Epithelial cell of prostate (primary cell): ENCODE results near the gene CKAP4.

Source experiments
- DNase-seq: peaks from one replicate; pipeline ENCODE4 v3.0.0-alpha.2; 2011; ENCODE audit warnings: low read depth, low spot score
- H3K27ac ChIP-seq: fragments of 450-650 bp; 2 replicates; pipeline ENCODE4 v1.5.1; 2017; ENCODE audit warnings: mild to moderate bottlenecking

The CKAP4 gene, protein sequence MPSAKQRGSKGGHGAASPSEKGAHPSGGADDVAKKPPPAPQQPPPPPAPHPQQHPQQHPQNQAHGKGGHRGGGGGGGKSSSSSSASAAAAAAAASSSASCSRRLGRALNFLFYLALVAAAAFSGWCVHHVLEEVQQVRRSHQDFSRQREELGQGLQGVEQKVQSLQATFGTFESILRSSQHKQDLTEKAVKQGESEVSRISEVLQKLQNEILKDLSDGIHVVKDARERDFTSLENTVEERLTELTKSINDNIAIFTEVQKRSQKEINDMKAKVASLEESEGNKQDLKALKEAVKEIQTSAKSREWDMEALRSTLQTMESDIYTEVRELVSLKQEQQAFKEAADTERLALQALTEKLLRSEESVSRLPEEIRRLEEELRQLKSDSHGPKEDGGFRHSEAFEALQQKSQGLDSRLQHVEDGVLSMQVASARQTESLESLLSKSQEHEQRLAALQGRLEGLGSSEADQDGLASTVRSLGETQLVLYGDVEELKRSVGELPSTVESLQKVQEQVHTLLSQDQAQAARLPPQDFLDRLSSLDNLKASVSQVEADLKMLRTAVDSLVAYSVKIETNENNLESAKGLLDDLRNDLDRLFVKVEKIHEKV

DNA sequence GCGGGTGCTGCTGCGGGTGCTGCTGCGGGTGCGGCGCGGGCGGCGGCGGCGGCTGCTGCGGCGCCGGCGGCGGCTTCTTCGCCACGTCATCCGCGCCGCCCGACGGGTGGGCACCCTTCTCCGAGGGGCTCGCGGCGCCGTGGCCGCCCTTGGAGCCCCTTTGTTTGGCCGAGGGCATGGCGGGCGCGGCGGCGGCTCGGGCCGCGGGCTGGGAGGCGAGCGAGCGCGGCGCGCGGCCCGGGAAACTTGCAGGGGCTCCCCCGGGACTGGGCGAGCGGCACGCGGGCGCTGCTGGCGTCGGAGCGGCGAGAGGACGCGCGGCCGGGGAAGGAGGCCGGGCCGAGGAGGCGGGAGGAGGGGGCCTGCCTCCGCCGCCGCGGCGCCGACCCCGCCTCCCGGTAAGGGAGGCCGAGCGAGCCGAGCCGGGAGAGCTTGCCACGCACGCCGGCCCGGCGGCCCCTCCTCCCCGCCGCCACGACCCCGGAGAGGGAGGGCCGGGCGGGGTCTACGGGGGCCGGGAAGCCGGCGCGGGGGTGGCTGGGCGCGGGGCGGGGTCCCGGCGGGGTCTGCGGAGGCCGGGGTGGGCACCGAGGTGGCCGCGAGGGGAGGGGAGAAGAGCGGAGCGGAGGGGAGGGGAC lies at the start of gene CKAP4:
CKAP4 (minus strand) TSS at position 347 of the 638 bp plus-strand sequence; CDS start at position 178, 169 bp downstream.
- peak within 1 kb of the TSS; percentile 95 for H3K27ac ChIP-seq
- DNase-seq = no peak

DNA sequence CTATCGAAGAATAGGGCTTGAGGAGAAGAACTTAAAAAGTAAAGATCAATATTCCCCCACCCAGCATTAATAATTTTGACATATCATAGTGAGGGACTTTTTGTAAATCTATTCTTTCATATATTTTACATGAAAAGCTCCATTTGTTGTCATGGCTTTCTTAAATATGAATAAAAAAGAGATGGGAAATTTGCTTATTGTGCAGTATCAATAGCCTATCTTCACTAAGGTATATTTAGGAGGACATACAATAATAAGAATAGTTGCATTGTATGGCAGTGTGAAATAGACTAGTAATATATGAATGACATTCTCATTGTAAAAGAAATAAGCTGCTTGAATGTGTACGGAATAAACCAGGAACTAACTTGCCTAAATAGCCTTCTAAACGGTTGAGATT lies 49.3 kb upstream of the CKAP4 start:
- peak overlapping the region; percentile 72 for H3K27ac ChIP-seq
- DNase-seq = no peak

DNA sequence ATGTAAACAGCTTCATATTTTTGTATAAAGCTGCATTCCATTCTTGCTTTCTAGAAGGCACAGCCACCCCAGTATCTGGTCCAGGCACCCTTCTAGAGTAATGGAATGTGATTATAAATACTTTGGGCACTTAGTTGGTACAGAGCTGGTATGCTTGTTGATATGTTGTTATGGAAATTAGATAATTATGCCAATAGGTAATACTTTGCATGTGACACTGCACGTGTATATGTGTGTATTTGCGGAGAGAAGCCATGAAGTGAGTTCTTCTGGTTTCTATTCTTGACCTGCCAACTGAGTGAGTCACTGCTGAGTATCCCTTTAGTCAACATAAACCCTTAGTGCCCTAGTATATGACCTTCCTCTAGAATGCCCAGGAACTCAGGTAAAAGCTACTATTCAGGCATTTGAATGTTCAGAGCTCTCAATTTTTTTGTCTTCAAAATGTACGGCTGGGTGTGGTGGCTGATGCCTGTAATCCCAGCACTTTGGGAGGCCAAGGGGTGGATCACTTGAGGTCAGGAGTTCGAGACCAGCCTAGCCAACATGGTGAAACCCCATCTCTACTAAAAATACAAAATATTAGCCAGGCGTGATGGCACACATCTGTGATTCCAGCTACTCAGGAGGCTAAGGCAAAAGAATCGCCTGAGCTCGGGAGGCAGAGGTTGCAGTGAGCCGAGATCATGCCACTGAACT lies 48.5 kb upstream of the CKAP4 start:
- DNase-seq = peak; percentile 87
- peak overlapping the region; percentile 72 for H3K27ac ChIP-seq

DNA sequence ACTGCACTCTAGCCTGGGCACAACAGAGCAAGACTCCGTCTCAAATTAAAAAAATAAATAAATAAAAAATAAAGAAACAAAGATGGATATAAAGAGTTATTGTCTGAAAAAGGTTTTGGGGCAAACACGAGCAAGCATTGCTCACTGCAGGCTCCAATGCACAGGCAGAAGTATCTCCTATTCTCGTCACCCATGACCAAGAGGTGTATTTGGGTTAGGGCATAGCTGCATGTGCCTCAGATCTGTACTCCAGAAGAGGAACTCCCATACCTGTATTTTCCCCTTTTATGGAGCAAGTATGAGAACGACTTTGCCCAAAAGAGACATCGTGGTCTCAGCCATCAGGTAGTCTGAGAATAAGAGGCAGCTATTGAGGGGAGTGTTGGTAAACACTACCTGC lies 44.5 kb upstream of the CKAP4 start:
- no peak overlapping the region for H3K27ac ChIP-seq
- DNase-seq = no peak

DNA sequence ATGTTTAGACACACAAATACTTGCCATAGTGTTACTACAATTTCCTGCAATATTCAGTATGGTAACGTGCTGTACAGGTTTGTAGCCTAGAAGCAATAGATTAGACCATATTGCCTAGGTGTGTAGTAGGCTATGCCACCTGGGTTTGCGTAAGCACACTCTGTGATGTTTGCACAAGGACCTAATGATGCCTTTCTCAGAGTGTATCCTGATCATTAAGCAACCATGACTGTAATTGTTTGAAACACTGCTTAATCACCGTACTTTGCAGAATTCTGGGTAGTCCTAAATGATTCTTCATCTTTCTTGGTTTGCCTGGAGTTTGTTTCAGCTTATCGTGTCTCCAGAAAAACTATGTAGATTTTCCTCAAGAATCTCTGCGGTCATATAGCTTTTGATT lies 43.5 kb upstream of the CKAP4 start:
- peak overlapping the region; percentile 19 for H3K27ac ChIP-seq
- DNase-seq = no peak

DNA sequence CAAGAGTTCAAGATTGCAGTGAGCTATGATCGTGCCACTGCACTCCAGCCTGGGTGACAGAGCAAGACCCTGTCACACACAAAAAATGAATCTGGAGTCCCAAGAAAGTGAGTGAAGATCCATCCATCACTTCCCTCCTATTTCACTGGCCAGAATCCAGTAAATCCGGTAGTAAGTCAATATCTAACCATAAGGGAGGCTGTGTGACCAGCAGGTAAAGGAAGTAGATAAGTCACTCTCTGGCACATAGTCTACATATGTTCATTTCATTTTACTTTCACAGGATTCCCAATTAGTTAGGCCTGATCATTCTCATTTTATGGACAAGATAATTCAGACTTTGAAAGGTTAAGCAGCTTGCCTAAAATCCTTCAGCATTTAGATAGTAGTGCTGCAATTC lies 42.8 kb upstream of the CKAP4 start:
- peak overlapping the region; percentile 19 for H3K27ac ChIP-seq
- no peak for DNase-seq

DNA sequence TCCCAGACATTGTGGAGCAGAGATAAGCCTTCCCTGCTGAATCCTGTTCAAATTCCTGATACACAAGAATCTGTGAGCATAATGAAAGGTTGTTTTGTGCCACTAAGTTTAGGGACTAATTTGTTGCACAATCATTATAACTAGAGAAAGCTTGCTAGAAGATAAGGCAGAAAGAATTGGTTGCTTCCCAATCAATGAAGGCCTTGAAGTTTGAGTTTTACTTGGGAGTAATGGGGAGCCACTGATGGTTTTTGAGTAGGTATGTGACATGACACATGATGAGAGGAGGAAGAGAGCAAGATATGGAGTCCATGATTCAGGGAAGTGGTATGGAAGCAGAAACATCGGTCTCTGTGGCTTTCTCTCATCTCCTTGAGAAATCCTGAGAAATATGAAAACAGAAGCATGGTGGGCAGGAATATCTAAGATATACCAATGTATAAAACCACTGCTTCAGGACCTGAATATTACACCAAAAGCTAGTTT lies 41.4 kb upstream of the CKAP4 start:
- peak overlapping the region; percentile 99 for H3K27ac ChIP-seq
- no peak for DNase-seq

DNA sequence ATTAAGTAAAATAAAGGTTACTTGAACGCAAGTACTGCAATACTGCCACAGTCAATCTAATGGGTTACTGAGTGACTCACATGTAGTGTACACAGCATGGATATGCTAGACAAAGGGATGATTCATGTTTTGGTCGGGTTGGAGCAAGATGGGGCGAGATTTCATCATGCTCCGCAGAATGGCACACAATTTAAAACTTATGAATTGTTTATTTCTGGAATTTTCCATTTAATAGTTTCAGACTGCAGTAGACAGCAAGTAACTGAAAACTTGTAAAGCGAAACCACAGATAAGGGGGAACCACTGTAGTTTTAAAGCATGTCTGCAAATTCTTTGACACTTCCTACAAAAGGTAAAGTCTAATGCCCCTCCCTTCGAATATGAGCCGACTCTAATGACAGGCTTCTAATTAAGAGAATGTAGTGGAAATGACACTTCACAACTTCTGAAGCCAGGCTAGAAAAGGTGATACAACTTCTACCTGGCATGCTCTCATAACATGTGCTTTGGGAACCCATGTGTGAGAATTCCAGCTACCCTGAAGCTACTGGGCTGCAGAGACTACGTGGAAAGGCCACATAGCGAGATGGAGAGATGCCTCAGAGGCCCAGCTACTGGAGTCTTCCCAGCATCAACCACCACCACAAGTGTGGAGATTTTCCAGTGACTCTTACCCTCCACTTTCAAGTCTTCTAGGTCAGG lies 40.8 kb upstream of the CKAP4 start:
- peak overlapping the region; percentile 99 for H3K27ac ChIP-seq
- DNase-seq = peak; percentile 88

DNA sequence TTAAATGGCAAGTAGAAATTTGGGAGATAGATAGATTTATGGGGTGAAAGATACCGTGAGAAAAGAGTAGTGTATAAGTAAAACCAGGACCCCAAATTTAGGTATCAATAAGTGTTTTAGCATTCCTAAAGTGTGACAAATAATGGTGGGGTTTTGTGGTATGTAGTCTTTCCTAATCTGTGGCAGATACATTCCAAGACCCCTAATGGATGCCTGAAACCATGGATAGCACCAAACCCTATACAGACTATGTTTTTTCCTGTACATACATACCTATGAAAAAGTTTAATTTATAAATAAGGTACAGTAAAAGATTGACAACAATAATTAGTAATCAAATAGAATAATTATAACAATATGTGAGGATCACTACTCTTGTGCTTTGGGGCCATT lies 40.3 kb upstream of the CKAP4 start:
- H3K27ac ChIP-seq = peak overlapping the region; percentile 99
- no peak for DNase-seq

DNA sequence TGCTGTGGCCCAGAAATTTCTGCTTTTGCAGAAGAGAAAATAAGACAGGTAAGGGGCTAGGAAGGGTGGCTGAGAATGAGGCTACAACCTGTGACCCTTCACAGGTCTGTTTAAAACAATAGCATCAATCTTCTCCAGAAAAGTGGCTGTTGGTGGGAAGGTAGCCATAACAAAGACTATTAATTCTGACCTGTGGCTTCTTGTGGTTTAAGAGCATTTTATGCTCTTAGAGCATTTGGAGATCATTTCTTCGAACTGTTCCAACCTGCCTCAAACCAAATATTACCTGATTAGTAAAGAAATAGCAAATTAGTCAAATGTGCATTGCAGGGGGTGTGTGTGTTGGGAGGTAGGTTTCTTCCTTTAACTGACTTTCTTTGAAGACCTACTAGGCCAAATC lies 39.5 kb upstream of the CKAP4 start:
- DNase-seq = no peak
- peak overlapping the region; percentile 99 for H3K27ac ChIP-seq

DNA sequence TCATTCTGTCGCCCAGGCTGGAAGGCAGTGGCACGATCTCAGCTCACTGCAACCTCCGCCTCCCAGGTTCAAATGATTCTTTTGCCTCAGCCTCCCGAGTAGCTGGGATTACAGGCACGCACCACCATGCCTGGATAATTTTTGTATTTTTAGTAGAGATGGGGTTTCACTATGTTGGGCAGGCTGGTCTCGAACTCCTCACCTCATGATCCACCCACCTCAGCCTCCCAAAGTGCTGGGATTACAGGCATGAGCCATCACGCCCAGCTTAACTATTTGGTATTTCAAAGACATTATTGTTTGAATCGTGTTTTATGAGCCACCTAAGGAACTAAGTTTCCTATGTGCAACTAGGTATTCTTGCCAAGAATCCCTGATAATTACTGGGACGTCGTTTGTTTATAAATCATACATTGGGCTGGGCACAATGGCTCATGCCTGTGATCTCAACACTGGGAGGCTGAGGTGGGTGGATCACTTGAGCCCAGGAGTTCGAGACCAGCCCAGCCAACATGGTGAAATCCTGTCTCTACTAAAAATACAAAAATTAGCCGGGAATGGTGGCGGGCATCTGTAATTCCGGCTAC lies 38.8 kb upstream of the CKAP4 start:
- peak overlapping the region; percentile 99 for H3K27ac ChIP-seq
- peak; percentile 72 for DNase-seq

DNA sequence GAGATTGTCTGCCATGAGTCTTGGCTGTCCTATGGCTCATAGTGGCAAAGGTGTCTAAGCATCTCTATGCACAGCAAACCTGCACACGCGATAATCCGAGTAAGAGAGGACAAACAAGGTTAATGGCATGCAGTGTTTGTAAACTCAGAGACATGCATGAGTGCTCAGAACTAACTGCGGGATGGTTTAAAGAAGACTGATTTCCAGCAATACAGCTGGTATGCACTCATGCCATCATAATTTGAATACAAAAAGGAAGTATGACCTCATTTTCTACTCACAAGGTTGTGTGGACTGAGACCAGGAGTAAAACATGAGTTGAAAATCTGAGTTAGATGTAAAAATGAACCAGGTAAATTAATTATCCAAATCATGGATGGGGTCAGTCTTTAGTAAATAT lies 38.2 kb upstream of the CKAP4 start:
- DNase-seq = no peak
- H3K27ac ChIP-seq = peak overlapping the region; percentile 99

DNA sequence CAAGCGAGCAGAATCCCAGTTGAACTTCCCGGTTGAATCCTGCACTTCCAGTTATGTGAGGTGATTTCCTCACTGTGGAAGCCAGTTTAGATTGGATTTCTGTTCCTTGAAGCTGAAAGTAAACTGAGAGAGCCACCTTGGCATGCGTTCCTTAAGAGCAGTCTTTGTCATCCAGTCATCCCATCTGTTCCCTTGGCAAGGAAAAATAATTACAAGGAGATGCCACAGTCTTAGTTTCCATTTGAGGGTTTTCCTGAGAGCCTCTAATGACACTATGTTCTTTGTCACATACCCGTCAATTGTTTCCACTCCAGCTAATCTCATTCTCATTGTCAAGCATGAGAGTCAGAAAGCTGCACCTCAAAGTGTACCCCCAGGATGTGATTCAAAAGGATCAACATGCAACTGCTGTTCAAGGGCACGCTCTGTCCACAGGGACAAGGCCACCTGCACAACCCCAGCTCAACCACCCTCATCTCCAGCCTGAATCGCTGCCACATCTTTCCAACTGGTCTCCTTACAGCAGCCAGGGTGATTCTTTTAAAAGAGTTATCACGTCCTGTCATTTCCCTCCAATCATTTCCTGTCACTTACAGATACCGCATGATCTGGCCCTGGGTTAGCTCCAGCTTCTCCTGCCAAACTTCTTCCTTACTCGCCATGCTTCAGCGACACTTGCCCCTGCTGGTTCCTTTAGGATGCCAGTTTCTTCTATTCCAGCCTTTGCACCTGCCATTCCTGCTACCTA lies 36.7 kb upstream of the CKAP4 start:
- H3K27ac ChIP-seq = no peak overlapping the region
- no peak for DNase-seq

DNA sequence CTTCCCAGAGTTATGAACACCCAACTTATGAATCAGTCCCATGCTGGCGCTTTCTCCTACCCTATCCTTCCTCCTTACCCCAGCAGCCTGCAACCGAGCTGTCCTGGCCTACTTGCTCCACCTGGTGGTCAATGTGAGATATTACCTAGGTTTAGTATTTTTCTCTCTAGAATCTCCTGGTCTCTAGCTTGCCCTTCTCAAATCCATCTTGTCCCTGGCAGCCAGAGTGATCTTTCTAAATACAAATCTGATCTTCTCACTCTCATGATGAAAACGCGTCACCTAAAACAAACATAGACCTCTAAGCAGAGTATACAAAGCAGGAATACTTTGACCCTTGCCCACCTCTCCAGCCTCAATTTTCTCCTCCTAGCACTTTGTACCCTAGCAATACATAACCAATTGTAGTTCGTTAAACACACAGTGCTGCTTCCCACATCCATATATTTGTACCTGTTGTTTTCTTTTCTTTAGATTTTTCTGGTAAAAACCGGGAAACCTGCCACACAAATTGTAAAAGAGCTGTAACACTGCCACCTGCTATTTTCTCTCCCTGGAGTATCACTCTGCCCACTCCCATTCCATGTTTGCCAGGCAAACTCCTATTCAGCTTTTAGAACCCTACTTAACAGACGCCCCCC lies 34.8 kb upstream of the CKAP4 start:
- no peak overlapping the region for H3K27ac ChIP-seq

DNA sequence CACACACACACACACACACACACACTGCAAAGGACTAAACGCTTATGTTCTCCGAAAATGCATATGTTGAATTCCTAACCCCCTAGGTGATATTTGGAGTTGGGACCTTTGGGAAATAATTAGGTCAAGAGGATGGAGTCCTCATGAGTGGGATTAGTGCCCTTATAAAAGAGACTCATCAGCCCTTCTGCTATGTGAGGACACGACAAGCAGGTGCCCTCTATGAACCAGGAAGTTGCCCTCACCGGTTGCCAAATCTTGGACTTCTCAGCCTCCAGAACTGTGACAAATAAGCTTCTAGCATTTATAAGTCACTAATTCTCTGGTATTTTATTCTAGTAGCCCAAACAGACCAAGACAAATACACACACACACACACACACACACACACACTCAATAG lies 34.0 kb upstream of the CKAP4 start:
- no peak overlapping the region for H3K27ac ChIP-seq
- DNase-seq = no peak

More for the DNA sequence above, 34.8 kb upstream of the CKAP4 start:
- DNase-seq = no peak

DNA sequence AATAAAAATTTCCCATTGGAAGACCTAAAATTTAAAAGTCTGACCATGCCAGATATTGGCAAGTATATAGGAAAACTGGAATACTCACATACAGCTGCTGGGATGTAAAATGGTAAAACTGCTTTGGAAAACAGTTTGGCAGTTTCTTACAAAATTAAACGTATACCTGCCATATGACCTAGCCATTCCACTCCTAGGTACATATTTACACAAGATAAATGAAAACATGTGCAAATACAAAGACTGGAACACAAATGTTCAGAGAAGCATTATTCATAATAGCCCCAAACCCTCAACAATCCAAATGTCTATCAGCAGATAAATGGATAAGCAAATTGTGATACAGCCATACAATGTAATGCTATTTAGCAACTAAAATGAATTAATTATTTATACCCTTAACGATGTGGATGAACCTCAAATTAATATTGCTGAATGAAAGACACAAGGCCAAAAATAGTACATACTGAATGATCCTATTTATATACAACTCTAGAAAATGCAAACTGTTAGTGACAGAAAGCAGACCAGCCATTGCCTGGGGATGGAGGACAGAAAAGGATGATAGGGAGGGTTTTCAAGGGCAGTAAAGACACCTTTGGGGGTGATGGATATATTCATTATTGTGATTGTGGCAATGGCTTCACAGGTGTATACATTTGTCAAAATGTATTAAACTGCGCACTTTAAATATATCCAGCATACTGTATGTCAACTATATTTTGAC lies 33.4 kb upstream of the CKAP4 start:
- no peak for DNase-seq
- H3K27ac ChIP-seq = no peak overlapping the region

DNA sequence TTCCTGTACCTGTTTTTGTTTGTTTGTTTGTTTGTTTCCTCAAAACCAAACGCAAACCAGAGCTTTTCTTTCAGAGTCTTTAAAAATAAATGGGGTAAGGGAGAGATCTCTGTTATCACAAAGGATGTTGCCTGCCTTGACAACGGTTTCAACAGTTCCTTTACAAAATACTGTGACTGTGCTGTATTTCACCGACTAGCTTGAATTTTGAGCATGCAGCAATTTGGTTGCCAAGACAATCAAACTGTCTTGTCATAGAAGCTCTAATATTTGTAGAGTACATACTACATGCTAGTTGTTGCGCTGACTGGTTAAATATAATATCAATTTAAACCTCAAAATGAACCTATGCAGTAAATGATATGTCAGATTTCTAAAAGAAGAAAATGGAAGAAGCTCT lies 32.3 kb upstream of the CKAP4 start:
- H3K27ac ChIP-seq = no peak overlapping the region
- no peak for DNase-seq
